Inflammatory macrophage treated with lipopolysaccharide for 4 hours (primary cell): ENCODE results near the gene USP49.
"Not testable (repeated sequence)": the region's sequence is repeated elsewhere in the genome, so short reads cannot be mapped to it uniquely, and the experiment has no call there.

Experiments
- DNase-seq: peaks from one replicate; pipeline ENCODE4 v3.0.0-alpha.2; 2020

Gene USP49

DNA sequence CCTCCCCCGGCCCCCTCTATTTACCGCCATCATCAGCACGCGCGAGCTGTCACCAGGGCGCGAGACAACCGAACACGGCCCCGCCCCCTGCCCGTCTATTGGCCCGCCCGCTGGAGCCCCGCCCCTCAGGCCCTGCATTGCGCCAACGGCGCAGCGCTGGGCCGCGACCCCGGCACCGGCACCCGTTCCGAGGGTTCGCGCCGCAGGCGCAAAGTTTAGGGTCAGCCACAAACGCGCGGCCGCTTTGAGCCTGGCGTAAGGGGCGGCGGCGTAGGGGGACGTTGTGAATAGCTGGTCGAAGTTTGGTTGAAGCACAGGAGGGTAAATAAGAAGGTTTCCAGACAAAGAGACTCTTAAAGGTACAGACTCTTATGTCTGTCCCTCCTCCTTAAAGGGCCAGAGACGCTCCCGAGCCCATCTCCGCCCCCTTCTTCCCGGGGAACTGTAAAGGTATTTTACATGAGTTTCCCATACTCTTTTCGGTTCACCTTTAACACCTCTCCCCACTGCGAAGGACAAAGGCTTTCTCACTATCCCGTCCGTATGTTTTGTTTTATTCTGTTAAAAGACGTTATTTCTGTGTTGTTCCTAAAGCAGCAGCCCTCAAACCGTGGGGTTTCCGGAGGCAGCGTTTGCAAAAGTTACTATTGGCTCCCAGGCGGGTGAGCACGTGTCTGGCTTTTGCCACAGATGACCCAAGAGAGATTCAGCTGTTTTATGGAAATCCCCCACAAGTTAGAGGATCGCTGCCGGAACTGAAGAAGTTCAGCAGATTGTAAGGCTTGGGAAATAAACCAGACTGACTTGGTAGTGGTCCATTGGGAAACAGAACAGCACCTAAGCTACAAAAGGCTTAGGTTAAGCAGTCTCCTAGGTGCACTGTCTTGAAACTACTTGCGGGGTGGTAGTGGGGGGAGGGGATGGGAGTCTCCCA, at the start of gene USP49:
TSS of gene USP49 (minus strand) at position 76 of the 934 bp plus-strand sequence. CDS start 88,392 bp downstream, outside the sequence.
- DNase-seq: peak; percentile 97

- DNase-seq: peak; percentile 84
These were observed 48.3 kb upstream of the USP49 start for GRCh38 chr6:41943456-41943855.

DNA sequence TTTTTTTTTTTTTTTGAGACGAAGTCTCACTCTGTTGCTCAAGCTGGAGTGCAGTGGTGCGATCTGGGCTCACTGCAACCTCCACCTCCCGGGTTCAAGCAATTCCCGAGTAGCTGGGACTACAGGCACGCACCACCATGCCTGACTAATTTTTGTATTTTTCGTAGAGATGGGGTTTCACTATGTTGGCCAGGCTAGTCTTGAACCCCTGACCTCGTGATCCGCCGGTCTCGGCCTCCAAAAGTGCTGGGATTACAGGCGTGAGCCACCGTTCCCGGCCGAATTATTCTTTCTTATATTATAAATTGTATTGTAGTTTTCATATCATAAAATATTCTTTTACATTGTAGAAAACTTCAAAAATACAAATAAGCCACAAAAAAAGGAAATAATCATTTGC, 47.7 kb upstream of the USP49 start:
- not testable (repeated sequence) for DNase-seq

GRCh38 chr6:41942067-41942851, 47.1 kb upstream of the USP49 start:
- no peak for DNase-seq

DNA sequence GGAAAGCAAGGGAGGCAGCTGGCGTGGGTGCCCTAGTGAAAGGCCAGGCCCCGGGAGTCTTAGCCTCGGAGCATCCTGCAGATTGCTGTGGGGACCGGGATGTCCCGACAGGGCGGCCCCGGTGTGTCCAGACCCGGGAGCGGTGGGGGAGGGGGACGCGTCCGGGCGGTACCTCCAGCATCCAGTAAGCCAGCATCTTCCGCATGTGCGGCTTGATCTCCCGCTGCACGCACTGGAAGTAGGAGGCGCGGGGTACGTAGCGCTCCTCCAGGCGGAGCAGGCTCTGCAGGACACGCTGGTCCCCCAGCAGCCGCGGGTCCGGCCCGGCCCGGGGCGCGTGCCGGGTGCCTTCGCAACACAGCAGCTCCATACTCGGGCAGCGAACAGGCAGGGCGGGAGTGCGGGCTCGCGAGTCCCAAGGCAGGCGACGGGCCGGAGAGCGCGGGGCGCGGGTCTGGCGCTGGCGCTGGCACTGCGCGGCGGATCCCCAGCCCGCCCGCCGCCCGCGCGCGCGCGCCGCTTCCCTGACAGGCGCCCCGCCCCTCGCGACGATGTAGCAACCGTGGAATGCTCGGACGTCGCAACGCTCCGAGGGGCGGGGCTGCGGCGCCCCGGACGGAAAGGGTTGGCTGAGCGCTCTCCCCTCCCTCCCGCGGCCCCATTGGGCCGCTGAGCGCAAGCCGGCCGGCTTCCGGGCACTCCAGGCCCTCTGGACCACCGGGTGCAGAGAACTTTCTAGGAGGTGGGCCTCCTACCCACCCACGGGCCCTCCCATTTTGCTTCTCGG, 46.3 kb upstream of the USP49 start, which contains the start of gene CCND3:
TSS of gene CCND3 (minus strand) at position 529 of the 787 bp plus-strand sequence. CDS start at position 370, 159 bp downstream.
- peak; percentile 97 for DNase-seq

GRCh38 chr6:41940759-41941279, 45.6 kb upstream of the USP49 start:
- peak; percentile 29 for DNase-seq

- DNase-seq: no peak
These were observed 44.9 kb upstream of the USP49 start for GRCh38 chr6:41939848-41940758.

DNA sequence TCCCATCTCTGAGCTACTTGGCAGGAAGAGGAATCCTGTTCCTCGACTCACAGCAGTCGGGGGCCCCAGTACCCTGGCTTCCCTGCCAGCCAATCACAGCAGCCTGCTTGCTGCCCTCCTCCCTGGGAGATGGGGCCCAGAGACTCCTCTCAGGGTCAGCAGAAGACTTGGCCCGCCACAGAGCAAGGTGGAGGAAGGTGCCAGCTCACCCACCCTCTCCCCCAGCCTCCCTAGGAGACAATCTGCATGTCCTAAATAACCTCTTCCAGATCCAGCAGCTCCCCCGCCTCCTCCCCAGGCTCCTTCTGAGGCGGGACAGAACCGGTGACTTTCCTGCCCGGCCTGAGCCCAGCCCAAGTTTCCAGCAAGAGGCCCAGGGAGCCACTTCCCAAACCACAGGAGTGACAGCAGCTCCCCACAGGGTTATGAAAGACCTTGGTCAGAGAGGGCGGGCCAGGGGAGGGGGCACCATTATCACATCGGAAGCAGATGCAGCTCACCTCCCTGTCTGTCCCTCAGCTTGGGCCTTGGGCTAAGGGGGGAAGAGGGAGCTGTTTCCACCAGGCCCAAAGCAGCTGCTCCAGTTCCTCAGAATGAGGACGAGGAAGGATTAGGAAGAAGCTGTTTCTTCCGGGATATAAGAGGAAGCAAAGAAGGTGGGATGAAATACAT, 44.1 kb upstream of the USP49 start:
- DNase-seq: peak; percentile 72

GRCh38 chr6:41938590-41939175, 43.5 kb upstream of the USP49 start:
- DNase-seq: no peak

- DNase-seq: peak; percentile 73
These were observed 42.8 kb upstream of the USP49 start for GRCh38 chr6:41937861-41938574.

DNA sequence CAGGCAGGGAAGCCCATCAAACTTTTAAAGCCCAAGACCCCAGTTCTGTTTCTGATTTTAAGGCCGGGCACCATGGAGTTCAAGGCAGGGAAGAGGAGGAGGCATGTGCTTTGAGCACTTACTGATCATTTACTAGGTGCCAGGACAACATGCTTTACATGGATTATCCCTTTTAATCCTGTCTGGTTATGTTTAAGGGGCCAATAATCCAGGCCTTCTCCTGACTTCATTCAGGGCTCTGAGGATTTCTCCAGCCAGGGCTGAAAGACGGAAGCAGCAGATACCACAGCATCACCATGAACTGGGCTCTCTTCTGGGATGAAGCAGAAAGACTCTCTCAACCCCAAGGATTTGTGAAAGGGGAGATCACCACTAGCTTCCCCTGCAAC, 42.3 kb upstream of the USP49 start:
- no peak for DNase-seq

DNA sequence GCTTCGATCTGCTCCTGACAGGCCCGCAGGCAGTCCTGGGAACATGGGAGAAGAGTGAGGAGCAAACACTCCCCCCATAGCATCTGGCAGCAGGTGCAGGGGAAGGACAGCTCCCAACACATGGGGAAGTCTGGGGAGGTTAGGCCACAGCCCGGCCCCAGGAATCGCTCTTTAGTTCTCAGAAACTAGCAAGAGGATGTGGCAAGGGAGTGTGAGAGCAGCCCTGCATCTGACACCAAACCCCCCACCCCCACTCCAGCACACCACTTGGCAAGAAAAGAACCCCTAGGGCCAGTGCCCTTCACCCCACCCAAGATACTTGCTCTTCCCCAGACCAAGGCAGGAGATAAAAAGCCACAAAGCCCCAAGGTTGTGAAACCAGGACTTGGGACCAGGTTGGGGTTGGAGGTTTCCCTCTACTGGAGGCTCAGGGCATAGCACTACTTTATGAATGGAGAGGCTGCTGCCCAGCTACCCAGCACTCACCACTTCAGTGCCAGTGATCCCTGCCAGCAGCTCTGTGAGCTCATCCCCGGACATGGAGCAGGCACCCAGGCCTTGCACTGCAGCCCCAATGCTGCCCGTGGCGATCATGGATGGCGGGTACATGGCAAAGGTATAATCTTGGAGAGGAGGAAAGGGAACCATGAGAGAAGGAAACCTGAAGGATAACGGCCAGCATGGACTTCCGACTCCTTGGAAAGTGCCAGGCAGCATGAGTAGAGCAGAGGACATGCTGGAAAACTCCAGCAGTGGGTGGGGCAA, 41.1 kb upstream of the USP49 start:
- peak; percentile 87 for DNase-seq

DNA sequence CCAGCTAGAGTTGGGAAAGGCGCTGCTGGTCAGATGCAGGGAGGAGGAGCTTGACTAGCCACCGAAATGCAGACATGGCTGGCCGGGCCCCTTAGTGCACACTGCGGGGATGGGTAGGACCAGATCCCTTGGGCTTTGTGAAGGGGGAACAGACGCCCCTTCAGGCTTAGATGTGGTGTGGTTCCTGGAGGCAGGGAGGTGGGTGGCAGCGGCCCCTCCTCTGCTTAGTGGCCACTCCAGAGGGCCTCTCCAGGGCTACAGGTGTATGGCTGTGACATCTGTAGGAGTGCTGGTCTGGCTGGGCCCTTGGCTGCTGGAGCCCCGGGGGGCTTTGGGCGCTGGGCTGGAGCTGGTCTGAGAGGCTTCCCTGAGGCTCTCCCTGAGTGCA, 40.5 kb upstream of the USP49 start:
- DNase-seq: no peak

- DNase-seq: no peak
These were observed 40.0 kb upstream of the USP49 start for GRCh38 chr6:41935193-41935574.

DNA sequence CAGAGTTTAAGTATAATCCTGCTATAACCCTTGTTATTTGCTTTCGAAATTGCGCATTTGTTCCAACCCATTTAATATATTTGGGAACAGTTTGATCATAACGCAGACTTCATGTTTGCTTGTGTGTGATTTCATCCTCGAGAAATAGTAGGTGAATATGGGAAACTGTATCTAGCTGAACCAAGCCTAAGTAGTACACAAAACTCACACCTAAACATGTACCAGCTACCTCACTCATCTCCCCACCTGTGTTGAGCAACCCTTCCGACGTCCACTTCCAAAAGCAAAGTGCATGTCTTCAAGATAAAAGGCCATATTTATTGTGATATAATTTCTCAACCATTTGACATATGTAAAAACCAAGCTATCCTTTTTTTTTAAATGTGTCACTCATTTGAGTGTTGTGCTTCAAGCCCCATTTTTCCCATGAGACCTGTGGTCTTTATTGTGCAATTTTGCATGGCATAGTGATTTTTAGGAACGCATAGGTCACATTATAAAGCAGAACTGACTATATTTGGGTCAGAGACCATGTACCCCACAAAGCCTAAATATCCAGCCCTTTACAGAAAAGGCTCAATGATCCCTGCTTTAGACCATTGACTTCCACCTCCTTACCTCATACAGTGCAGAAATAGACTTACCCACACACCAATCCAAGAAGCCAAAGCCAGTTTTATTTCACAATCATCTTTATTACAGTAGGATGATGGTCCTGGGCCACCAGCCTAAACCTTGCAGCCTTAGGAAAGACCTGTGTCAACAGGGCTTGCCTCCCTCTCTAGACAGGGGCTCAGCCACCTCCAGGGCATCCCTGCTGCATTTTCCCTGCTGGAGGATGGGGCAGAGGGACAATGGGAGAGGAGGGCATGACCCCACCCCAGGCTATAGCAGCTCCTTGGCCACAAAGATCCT, 39.4 kb upstream of the USP49 start:
- DNase-seq: no peak

GRCh38 chr6:41932378-41932777, 37.2 kb upstream of the USP49 start:
- no peak for DNase-seq

GRCh38 chr6:41931792-41932191, 36.6 kb upstream of the USP49 start:
- DNase-seq: no peak

- DNase-seq: peak; percentile 52
These were observed 34.7 kb upstream of the USP49 start for GRCh38 chr6:41929924-41930323.
